Caki2 (cell line): ENCODE results near the gene SOX9. TPM values are rescaled to one million over a fixed set of nuclear protein-coding genes. Genes with fewer than 3 reads are reported as not detected.

Source experiments
- DNase-seq: peaks from one replicate; pipeline ENCODE4 v3.0.0-alpha.2; 2015; ENCODE audit warnings: low read depth
- in situ Hi-C: cut with HindIII; loops from 2 replicates; pipeline ENCODE4 v1.10.0; 2016; ENCODE audit warnings: low sequenced_read_pairs, low pct_unique_long_range_greater_than_20kb, mixed read lengths
- total RNA-seq: library from RNA; depleted of rRNA; stranded (reverse); fragments of >200 nt; shearing (Covaris generic); gene quantifications from 2 replicates; pipeline ENCODE4 v1.2.3, GENCODE V29; 2014; ENCODE audit warnings: low replicate concordance

SOX9 gene
- total RNA-seq, 1 experiment from 2014 or later, result 8.5 TPM

DNA sequence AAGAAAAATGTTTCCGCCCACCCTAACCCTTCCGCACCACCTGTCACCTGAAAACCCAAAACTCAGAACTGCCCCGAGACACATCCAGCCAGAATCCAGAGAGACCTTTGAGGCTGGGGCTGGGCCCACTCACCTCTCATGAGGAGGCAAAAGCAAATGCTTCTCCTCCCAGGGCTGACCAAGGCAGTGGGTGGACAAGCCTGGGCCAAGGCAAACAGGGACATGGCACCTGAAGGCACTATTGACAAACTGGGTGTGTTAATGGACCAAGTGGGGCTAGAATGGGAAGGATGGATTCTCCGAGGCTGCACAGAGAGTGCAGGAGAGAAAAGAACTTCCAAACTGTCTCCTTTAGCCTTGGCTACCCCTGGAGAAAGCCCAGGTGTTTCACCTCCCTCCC lies 54.4 kb downstream of the SOX9 start:
- in situ Hi-C loops, result no loop called here

More for the DNA sequence above, 54.4 kb downstream of the SOX9 start:
- DNase-seq, result no peak
